ENCODE results near the gene MYBPC1.
"Not testable (repeated sequence)": the region's sequence is repeated elsewhere in the genome, so short reads cannot be mapped to it uniquely, and the experiment has no call there.

The MYBPC1 gene
- 0 to 0.07 reads per million in 2 donors for total RNA-seq

GRCh38 chr12:101594700-101595099, at the start of gene MYBPC1:
Gene MYBPC1 (plus strand): TSS chr12:101594971. CDS start chr12:101595071, 100 bp downstream.
- no peak for DNase-seq

- no peak for DNase-seq
Observed at GRCh38 chr12:101551362-101552114, 43.2 kb upstream of the MYBPC1 start.

GRCh38 chr12:101552277-101552676, 42.5 kb upstream of the MYBPC1 start:
- DNase-seq, result no peak

- no peak for DNase-seq
Observed at GRCh38 chr12:101557094-101557493, 37.7 kb upstream of the MYBPC1 start.

- DNase-seq, result not testable (repeated sequence)
Observed at GRCh38 chr12:101558726-101559125, 36.0 kb upstream of the MYBPC1 start.

GRCh38 chr12:101563212-101563611, 31.6 kb upstream of the MYBPC1 start:
- no peak for DNase-seq

GRCh38 chr12:101564912-101565311, 29.9 kb upstream of the MYBPC1 start:
- DNase-seq, result no peak

GRCh38 chr12:101566318-101566717, 28.5 kb upstream of the MYBPC1 start:
- no peak for DNase-seq

- no peak for DNase-seq
Observed at GRCh38 chr12:101567918-101568317, 26.9 kb upstream of the MYBPC1 start.

GRCh38 chr12:101570047-101570446, 24.7 kb upstream of the MYBPC1 start:
- no peak for DNase-seq

GRCh38 chr12:101571105-101571504, 23.7 kb upstream of the MYBPC1 start:
- DNase-seq, result no peak

GRCh38 chr12:101573743-101574142, 21.0 kb upstream of the MYBPC1 start:
- no peak for DNase-seq

- no peak for DNase-seq
Observed at GRCh38 chr12:101578417-101578816, 16.4 kb upstream of the MYBPC1 start.

GRCh38 chr12:101581190-101581589, 13.6 kb upstream of the MYBPC1 start:
- no peak for DNase-seq

- no peak for DNase-seq
Observed at GRCh38 chr12:101582937-101583336, 11.8 kb upstream of the MYBPC1 start.

GRCh38 chr12:101590383-101590782, 4.4 kb upstream of the MYBPC1 start:
- DNase-seq, result no peak

GRCh38 chr12:101591781-101592180, 3.0 kb upstream of the MYBPC1 start:
- DNase-seq, result no peak

- DNase-seq, result no peak
Observed at GRCh38 chr12:101592448-101592847, 2.3 kb upstream of the MYBPC1 start.

- DNase-seq, result no peak
Observed at GRCh38 chr12:101592921-101593320, 1.9 kb upstream of the MYBPC1 start.

- no peak for DNase-seq
Observed at GRCh38 chr12:101596172-101596571, 1.4 kb downstream of the MYBPC1 start.

- DNase-seq, result no peak
Observed at GRCh38 chr12:101597164-101597563, 2.4 kb downstream of the MYBPC1 start.

- DNase-seq, result no peak
Observed at GRCh38 chr12:101598483-101598882, 3.7 kb downstream of the MYBPC1 start.

- no peak for DNase-seq
Observed at GRCh38 chr12:101599311-101599710, 4.5 kb downstream of the MYBPC1 start.

- no peak for DNase-seq
Observed at GRCh38 chr12:101599771-101600484, 5.2 kb downstream of the MYBPC1 start.

Measured in T-helper 9 cell (primary cell).